Activated gamma-delta T cell treated with anti-CD3 and anti-CD28 coated beads, Interleukin-2, amount 50 U/mL, for 16 hours (primary cell): Measurements from ENCODE around the gene JADE3.

ENCODE experiments used
- DNase-seq: peaks from one replicate; pipeline ENCODE4 v3.0.0-alpha.2; 2020; ENCODE audit warnings: low read depth

The JADE3 gene

DNA sequence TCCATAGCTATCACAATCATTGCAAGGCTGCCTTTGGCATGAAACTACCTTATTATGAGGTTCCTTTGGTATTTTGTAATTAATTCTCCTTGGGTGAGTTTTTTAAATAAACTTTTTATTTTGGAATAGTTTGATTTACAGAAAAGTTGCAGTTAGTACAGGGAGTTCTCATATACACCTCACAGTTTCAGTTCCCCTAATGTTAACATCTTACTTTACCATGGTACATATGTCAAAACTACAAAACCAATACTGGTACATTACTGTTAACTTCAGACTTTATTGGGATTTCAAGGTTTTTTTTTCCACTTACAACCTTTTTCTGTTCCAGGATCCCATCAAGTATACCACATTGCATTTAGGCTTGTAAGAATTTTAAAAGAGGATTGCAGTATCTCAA lies 114.0 kb downstream of the JADE3 start:
- no peak for DNase-seq

DNA sequence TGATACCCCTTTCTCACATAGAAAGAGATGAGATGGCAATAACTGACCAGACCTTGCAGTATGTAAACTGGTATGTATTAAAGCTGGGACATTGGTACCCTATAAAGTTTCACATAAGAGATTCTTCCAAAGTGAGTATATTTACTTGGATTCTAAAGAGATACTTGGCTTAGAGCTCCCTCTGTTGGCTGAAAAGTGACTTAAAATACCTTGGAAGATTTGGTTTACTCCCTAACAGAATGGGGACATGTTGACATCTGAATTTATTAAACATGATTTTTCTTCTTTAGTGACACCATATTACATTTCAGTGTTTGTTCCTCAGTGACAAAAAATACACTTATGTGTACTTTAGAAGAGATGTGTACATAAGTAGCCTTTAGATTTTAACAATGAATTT lies 118.1 kb downstream of the JADE3 start:
- DNase-seq: no peak

DNA sequence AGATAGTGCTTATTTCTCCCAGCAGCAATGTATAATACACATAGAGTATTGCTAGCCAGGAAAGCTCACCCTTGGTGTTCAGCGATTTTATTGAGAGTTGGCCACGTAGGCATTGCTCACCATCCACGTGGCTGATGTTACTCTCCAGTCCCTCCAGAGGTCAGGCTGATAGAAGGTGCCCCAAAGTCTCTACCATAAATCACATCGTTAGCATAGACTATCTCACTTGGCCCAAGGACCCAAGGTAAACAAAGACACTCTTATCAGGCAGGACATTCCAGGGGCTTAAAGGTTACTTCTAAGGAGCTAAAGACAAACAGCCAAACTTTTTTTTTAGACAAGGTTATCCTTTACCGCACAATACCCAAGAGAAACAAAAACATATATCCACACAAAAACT lies 135.8 kb downstream of the JADE3 start:
- no peak for DNase-seq

DNA sequence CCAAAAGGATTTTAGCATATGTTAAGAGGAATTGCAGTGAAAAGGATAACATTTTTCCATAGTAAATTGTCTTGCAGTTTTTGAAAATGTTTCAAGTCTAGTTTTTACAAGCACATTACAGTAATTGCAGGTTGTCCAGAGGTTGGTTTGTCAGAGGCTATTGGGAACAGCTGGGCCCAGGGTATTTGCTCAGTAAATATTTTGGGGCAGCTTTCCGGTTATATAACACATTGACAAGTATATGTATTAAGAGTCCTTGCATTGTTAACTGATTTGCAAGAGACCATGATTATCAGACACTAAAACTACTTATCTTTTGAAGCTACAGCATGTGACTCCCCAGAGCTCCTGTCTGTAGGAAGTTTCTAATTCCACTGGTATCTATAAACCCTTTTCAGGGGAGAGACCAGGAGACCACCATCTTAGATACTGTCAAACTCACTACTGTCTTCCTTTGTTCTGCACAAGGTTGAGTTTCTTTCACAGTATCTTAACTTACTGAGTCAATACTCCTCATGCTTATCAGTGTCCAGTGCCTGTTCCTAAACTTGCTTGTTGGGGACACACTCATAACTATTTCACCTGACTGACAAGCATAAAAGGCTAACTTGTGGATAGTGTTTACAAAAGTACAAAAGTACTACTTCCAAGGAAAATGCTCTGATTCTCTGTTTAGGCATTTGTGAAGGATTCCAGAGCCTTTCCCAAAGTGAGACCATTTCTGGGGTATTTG lies 147.1 kb downstream of the JADE3 start:
- DNase-seq: no peak

DNA sequence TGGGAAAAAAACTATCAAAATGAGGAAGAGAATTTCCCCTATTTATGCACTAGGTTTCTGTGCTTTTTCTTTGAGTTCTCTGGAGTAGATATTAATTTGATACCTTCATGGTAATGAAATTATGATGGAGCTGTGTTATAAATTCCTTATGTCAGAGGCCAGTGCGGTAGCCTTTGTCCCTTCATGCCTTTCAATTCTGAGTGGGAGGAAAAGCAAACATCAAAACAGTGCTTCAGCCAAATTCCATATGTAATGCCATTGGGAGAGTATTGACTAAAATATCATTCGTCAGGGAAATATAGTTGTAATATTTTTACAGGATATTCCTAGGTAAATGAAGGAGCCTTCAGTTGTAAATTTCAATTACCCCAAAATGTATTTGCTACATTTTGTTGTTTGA lies 148.5 kb downstream of the JADE3 start:
- DNase-seq: no peak

DNA sequence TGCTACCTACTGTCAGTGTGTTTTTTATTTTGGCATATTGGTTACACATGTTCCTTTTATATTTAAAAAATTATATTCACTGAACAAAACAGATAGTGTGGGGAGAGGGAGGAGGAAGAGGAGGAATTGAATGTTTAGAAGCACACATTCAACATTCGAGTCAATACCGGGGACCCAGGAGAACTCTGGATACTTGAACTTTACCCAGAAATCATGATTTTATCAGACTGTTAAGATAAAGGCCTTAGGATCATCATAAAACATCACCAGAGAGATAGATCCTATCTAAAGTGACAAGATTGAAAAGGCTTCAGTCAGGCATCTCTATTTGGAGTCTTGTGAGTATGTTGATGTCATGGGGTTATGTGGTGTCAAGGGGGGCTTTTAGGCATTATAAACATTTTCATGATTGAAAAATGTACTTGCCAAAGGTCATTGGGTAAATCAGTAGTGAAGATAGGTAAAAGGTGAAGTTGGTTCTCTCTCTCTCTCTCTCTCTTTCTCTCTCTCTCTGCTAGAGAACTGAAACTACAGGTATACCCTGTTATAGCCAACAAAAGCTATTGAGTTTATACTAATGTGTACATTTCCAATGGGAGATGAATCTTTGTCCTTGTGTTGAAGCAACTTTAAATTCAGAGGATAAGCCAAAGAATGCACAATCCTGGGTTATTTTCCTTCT lies 149.2 kb downstream of the JADE3 start:
- DNase-seq: no peak

DNA sequence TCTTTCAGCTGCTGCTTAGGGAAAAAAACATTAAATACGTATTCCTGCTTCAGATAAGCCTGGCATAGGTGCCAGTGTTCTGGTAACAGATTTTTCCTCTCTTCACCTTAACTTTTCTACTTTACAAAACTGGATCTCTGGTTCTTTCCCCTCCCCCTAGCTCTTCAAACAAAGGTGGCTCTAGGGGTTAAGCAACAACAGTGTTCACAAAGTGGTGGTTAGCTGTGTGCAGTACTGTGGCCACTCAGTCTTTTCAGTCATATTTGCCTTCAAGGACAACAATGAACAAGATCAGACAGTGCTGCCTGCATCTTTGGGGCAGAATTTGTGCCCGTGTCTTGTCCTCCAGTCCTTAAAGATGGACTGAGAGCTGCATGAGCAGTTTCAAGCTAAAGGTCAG lies 151.0 kb downstream of the JADE3 start:
- DNase-seq: no peak

DNA sequence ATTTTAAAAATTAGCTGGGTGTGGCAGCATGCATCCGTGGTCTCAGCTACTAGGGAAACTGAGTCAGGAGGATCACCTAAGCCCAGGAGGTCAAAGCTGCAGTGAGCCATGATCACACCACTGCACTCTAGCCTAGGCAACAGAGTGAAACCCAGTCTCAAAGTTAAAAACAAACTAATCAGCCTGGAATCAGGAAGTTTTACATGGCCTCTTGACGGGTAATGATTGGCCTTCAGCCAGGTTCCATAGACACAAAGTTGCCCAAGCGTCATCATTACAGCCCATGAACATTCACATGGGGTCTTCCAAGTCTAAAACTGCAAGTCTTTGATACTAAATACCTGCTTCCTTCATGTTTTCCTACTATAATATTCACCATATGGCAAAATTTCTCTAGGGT lies 156.0 kb downstream of the JADE3 start:
- no peak for DNase-seq

DNA sequence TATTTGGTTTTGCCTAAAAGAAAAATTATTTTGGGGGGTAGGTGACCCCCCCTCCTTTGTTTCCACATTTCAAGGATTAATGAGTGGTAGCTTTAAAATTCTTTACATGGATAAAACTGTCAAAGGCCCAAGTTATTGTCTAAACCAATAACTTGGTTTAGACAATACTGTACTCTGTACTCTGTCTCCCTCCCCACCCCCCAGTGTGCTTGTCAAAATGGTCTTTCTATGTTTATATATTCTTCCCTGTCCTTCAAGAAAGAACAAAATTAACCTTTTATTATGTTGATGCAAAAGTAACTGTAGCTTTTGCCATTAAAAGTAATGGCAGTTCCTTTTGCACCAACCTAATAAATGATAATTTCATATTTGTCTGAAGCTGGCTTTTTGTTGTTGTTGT lies 156.5 kb downstream of the JADE3 start:
- no peak for DNase-seq

DNA sequence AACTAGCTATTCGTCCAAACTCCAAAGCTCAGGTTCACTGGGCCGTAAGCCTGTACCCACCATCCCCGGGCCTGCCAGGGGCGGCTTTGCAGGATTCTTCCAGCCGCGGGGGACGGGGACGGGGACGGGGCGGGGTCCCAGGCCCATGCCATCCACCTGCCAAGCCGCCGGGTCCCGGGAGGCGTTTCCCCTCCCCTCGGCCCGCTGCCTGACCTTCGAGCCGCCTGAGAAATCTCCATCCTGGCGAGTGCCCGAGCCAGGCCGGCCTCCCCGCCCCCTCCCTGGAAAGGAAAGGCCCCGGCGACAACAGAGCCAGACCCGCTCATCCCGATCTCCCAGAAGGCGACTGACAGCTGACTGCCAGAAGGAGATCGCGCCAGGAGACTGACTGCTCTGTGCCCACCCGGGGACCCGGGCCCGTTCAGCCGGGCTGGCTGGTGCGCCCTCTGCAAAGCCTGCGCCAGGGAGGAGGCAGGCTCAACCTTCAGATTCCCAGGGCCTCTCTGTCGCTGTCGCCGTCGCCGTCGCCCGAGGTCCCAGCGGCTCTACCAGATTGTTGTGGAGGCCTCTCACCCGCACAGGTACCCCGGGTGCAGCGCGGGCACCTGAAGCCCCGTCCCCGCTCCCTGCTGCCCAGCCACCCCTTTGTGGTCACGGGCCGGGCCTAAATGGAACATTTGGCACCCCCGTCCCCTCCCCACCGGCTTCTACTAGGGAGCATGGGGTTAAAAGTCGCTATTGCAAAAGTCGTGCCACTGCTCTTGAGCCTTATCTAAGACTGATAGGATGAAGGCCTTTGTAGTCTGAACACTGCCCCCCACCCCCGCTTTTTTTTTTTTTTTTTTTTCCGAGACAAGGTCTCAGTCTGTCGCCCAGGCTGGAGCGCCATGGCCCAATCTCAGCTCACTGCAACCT lies 166.2 kb downstream of the JADE3 start, which contains the start of gene RGN:
RGN (plus strand) TSS at position 315 of the 915 bp plus-strand sequence. CDS start 2,702 bp downstream, outside the sequence.
- no peak for DNase-seq

DNA sequence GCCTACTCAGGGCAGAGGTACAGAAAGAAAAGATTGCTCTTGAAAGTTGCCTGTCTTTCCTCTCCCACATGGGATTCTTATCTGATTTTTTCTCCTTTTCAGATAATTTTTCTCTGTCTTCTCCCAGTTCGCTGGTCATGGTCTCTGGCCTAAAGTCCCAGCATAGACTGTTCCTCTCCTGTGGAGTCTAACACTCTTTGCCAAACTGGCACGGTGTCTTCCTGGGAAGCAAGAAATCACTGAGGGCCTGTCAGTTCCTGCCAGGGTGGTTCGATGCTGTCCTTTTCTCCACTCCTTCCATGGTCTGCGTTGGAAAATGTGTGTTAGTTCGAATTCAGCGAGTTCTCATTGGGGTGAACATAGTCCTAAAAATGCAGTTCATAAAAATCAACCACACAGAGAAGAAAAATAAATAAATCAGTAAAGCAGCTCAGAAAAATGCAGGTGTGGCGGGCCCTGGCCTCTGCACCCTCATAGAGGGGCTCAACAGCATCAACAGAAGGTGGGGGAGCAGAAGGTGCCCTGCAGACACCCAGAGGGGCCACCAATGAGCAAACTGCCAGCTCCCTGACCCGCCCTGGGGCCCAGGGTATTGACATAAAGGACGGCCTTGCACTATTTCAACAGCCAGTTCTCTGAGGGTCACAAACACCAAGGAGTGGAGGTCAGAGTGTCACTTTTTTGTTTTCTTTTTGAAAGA lies 168.1 kb downstream of the JADE3 start:
- DNase-seq: no peak

DNA sequence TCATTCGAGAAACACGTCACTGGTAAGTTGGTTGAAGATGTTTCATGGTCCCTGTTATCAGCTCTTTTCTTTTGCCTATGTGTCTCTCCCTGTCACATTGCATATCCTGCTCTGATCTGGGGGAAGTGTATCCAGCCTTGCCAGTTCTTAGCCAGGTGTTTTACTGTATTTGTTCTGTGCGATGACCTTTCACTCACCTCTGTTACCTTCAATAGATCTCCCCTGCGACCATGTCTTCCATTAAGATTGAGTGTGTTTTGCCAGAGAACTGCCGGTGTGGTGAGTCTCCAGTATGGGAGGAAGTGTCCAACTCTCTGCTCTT lies 168.7 kb downstream of the JADE3 start:
- no peak for DNase-seq

DNA sequence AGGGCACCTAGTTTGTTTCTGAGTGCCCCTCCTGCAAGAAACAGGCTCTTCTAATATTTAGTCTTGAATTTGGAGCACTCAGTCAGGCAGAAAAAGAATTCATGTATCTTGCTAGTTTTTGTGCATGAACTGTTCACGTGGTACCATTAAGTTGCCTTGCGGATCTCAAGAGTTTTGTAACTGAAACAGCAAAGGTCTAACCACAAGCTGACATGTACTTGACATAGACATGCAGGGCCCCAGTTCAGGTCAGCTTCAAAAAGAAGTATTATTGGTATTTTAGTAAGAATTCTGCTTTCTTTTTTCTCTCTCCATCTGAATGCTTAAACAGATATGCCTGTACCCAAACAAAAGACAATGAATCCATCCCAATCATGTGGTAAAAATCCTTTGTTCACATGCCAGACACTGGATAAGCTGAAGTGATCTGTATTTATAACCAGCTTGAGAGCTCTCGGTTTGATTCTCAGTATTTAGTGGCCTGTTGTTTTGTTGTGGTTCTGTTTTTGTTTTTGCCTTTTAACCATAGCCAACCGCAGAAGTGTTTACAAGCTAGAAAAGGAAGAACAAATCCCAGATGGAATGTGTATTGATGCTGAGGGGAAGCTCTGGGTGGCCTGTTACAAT lies 179.0 kb downstream of the JADE3 start:
- DNase-seq: no peak

DNA sequence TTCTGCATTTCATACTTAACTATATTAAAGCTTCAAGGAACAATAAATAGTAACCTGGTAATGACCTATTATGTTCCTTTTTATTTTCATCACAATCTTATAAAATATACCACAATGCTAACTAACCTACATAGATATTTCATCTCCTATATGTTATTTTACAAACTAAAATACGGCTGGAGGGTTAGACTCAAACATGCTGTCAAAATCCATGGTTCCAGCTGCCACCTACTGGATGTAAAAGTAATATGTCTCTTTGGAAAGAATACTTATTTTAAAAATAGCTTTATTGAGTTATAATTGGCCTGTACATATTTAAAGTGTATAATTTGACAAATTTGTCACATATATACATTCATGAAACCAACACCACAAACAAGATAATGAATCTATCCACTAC lies 181.0 kb downstream of the JADE3 start:
- DNase-seq: no peak

DNA sequence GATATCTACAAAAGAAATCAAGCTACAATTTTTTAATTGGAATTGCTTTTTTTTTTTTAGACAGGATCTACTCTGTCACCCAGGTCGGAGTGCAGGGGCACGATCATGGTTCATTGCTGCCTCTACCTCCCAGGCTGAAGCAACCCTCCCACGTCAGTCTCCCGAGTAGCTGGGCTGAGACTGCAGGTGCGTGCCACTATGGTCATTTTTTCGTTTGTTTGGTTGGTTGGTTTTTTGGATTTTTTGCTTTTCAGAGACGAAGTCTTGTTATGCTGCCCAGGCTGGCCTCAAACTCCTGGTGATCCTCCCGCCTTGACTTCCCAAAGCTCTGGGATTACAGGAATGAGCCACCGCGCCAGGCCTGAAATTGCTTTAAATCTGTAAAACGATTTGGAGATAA lies 181.6 kb downstream of the JADE3 start:
- DNase-seq: no peak

DNA sequence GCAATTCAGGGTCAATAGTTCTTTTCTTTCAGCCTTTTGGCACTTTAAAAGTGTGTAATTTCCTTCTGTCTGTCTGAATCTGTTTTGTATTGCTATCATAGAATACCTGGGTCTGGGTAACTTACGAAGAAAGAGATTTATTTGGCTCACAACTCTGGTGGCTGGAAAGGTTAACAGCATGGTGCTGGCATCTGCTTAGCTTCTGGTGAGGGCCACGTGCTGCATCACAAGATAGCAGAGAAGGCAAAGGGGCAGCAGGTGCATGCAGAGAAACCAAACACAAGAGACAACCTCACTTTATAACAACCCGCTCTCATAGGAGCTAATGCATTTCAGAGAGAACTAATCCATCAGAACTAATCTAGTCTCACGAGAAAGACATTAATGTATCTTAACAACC lies 184.8 kb downstream of the JADE3 start:
- DNase-seq: no peak

DNA sequence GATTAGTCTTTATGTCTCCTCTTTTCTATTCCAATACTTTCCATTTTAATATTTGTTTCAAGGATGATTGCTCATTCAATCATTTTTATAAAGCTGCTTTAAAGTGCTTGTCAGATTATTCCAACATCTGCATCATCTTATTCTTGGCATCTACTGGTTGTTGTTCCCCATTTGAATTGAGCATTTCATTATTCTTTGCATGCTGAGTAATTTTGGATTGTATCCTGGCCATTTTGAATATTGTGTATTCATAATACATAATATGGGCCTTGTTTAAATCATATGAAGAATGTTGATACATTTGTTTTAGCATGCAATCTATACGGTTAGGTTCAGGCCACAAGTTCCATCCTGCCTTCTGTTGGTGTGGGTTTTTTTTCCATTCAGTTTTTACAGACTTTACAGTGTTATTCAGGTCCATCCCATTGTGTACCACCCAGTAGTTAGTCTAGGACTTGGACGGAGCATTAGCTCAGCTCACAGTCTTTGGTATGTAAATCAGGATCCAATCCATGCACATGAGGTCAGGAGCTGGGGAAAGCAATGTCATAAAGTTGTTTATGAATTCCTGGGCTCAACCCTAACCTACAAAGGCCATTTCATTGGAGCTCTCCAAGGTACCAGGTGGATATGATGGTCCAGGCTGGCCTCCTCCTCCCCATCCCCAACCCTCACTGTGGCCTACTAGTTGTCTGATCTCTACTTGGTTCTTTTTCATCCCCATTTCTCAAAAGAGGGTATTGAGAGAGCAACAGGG lies 186.3 kb downstream of the JADE3 start:
- no peak for DNase-seq

DNA sequence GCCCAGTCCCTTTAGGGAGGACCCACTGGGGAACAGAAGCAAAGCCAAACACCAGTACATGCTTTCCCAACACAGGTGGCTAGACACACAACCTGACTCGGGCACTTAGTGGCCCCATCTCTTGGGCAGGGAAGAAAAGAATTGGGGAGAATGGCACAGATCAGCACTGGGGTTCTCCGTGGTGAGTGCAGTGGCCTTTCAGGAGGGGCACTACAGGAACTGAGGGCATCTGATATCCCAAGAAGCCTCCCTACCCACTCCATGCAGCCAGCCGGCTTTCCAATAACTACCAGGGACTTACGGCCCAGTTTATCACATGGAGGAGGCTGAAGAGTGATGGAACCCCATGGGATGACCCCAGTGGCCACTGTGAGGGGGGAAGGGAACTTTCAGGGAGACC lies 189.0 kb downstream of the JADE3 start:
- no peak for DNase-seq
